ENCODE data around the gene SLC25A19. TPM values are rescaled to one million over a fixed set of nuclear protein-coding genes. Genes with fewer than 3 reads are reported as not detected.

Gene SLC25A19
- total and polyA plus RNA-seq, 2 of the 8 experiments (the other 6 are each of a cell fraction or from before 2014, with no cell fraction given): 28.6 to 32.6 TPM

- H3K27me3 ChIP-seq (replicated peaks in 1 of 4; ENCODE audit: control insufficient read depth in 3 of 4, extremely low read depth in 1 of 4, insufficient read depth in 3 of 4, low read length in 3 of 4): no peaks in the 10 kb centered on the region
- ChIA-PET CTCF (ENCODE audit: partially characterized antibody) (interaction anchor here (0.6 to 9.6 kb wide), 19 partner anchors 9 to 480 kb away, joined by 3 to 97 read pairs (median 9); partner anchors contain the start of genes MIF4GD and SLC25A19), POLR2A (ENCODE audit: partially characterized antibody) (interaction anchor here (0.7 to 1.0 kb wide), 5 partner anchors 14 to 105 kb away, joined by 3 to 4 read pairs (median 4); no protein-coding TSS in a partner anchor)
- H3K4me2 ChIP-seq (ENCODE audit: insufficient read depth in 1 of 2, low read depth in 2 of 2, low read length in 2 of 2): no peak overlapping the region
- H4K8ac ChIP-seq (ENCODE audit: extremely low read depth, insufficient read depth, low read length): no peak overlapping the region; the same call in 1 of the 2 replicates
- H3K23me2 ChIP-seq (ENCODE audit: low read depth, low read length): no peaks in the 10 kb centered on the region
- H4K5ac ChIP-seq (ENCODE audit: insufficient read length, low read depth, low read length): no peak overlapping the region
- no peaks in the 10 kb centered on the region; the same call in 1 of the 2 replicates for H3K79me1 ChIP-seq (ENCODE audit: low read depth, low read length)
- H4K91ac ChIP-seq (replicated peaks; ENCODE audit: insufficient read length, low read length): no peak overlapping the region
- H3K9ac ChIP-seq (replicated peaks in 1 of 4; ENCODE audit: extremely low read depth in 1 of 4, low read depth in 3 of 4, low read length in 3 of 4): no peak overlapping the region
- no peak overlapping the region for H3K14ac ChIP-seq (ENCODE audit: insufficient read length)
- H3K79me2 ChIP-seq (ENCODE audit: control insufficient read depth in 1 of 2, insufficient read depth in 2 of 2, low read length in 2 of 2): no peaks in the 10 kb centered on the region
- peaks cover 5 to 26% (median 17%) of the 10 kb centered on the region in 4 experiments; a peak in 6 of 8 replicates for H3K36me3 ChIP-seq (ENCODE audit: control insufficient read depth in 2 of 4, insufficient read depth in 4 of 4, low read length in 3 of 4)
- no peak overlapping the region for H3K4me3 ChIP-seq (ENCODE audit: extremely low read depth in 1 of 4, insufficient read depth in 2 of 4, low read depth in 3 of 4, low read length in 4 of 4)
- H3K27ac ChIP-seq (ENCODE audit: low read depth, low read length): no peak overlapping the region
- no peak overlapping the region for H3K56ac ChIP-seq (replicated peaks; ENCODE audit: insufficient read length, low read depth, low read length)
- 91% methylated on average over 10 of the region's 10 CpGs; no CpG with 5 or more reads in 1 of the 2 experiments for WGBS, 2 experiments (ENCODE audit: extremely low coverage in 1 of 2, insufficient coverage in 1 of 2, insufficient read length in 1 of 2, insufficient replicate concordance in 2 of 2, low coverage in 1 of 2, low lambda C conversion rate in 2 of 2, missing lambda C conversion rate in 1 of 2)
- H2BK15ac ChIP-seq (ENCODE audit: low read length): no peak overlapping the region
- no peak overlapping the region for H3K18ac ChIP-seq (ENCODE audit: extremely low read depth, low read length)
- H3K4ac ChIP-seq (replicated peaks; ENCODE audit: insufficient read length, low read depth, low read length): no peak overlapping the region
- no peak overlapping the region for H2BK5ac ChIP-seq (ENCODE audit: low read depth, low read length)
- FAIRE-seq (no peak), DNase-seq (ENCODE audit: low read depth in 1 of 2, low spot score in 2 of 2) (no peak)
- H3K9me3 ChIP-seq (ENCODE audit: insufficient read depth in 2 of 2, low read depth in 1 of 2, low read length in 1 of 2): no peaks in the 10 kb centered on the region
- no peak overlapping the region for H2BK20ac ChIP-seq (ENCODE audit: low read length)
- H2BK12ac ChIP-seq (ENCODE audit: low read depth, low read length): no peak overlapping the region
- TF ChIP-seq BACH1 (IDR thresholded peaks at IDR 0.05; ENCODE audit: low read length) (no peak), SRF (IDR thresholded peaks at IDR 0.05; ENCODE audit: low read depth, low read length) (no peak), SUZ12 (IDR thresholded peaks at IDR 0.05; ENCODE audit: low read length) (no peak)
- H3K23ac ChIP-seq (ENCODE audit: insufficient read length): no peak overlapping the region
- H2BK120ac ChIP-seq (replicated peaks; ENCODE audit: low read depth, low read length): no peak overlapping the region
- H3K4me1 ChIP-seq (replicated peaks in 1 of 4; ENCODE audit: control insufficient read depth in 3 of 4, insufficient read depth in 4 of 4, low read length in 3 of 4): peaks cover 3 to 7% (median 5%) of the 10 kb centered on the region in 4 experiments; a peak in 6 of 7 replicates
- H2AFZ ChIP-seq (ENCODE audit: low read length): no peak overlapping the region
- H4K20me1 ChIP-seq (replicated peaks in 1 of 2; ENCODE audit: control insufficient read depth in 1 of 2, insufficient read depth in 2 of 2, low read length in 2 of 2): peaks cover 7 to 9% of the 10 kb centered on the region in 2 experiments
- H2AK5ac ChIP-seq (ENCODE audit: low read depth, low read length): no peak overlapping the region
Measured at GRCh38 chr17:75321506-75321905, 32.3 kb upstream of the SLC25A19 start.
